Ovary (tissue), 3 donors: ENCODE measurements around the gene NFASC.
A peak's percentile ranks its signal among the peaks of the same experiment; 100 is the strongest.

ENCODE experiments used
- EP300 ChIP-seq: sonication (generic); formaldehyde crosslinking; IDR thresholded peaks from one replicate; pipeline ENCODE4 v1.6.1; 2017; ENCODE audit warnings: antibody characterized with exemption
- POLR2A ChIP-seq: fragments of 450-650 bp; IDR thresholded peaks from one replicate; pipeline ENCODE4 v1.6.1; 2017; ENCODE audit warnings: antibody characterized with exemption, mild to moderate bottlenecking, moderate library complexity
- TF ChIP-seq, protein P1 (sequence below), 3 donors: fragments of 450-650 bp in 2 of 3; fragments of 200-600 bp in 1 of 3; IDR thresholded peaks; one replicate each; pipeline versions ENCODE4 v1.5.1 to v1.8.0; 2016 to 2022; ENCODE audit warnings: antibody characterized with exemption in 3 of 3, mild to moderate bottlenecking in 1 of 3
- donor health status: DM: no; HTN: no; CAD: no.

DNA sequence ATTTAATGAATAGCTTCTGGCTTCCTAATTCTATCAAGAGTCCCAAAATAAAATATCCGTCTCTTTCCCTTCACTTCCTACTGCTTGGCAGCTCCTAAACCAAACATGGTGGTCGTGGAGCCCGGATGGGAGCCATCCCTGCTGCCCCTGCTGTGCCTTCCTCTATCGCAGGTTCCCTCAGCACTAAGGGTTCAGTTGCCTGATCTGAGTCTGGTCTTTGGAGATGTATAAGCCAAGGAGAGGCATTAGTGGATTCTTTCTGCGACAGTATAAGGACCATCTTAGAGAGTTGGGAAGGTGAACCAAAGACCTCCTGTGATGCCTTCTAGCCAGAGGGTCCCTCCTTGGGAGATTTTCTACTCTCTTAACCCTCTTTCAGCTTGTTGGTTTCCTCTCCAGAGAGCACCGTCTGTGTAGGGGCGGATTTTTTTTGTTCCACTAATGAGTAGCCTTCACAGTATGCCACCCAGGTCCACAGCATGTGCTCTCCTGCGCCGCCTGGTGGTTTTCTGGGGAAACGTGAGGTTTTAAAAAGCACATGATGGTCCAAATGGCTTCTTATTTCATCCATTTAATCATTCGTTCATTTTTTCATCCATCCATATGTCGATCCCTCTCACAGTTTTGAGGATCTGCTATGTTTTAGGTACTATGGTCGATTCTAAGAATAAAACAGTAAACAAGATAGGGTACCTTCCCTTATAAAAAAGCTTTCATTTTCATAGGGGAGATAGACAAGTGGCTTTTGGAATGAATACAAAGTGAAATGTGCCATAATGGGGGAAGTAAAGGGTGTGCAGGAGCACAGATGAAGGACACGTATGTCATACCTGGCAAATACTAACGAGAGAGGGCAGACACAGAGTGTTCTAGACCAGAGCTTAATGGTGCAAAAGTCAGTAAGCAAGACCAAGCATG is 71.0 kb downstream of the NFASC start:
- TF ChIP-seq, protein P1, sequence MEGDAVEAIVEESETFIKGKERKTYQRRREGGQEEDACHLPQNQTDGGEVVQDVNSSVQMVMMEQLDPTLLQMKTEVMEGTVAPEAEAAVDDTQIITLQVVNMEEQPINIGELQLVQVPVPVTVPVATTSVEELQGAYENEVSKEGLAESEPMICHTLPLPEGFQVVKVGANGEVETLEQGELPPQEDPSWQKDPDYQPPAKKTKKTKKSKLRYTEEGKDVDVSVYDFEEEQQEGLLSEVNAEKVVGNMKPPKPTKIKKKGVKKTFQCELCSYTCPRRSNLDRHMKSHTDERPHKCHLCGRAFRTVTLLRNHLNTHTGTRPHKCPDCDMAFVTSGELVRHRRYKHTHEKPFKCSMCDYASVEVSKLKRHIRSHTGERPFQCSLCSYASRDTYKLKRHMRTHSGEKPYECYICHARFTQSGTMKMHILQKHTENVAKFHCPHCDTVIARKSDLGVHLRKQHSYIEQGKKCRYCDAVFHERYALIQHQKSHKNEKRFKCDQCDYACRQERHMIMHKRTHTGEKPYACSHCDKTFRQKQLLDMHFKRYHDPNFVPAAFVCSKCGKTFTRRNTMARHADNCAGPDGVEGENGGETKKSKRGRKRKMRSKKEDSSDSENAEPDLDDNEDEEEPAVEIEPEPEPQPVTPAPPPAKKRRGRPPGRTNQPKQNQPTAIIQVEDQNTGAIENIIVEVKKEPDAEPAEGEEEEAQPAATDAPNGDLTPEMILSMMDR (IDR thresholded peaks at IDR 0.05), result peak; percentile 88 to 93 (median 93)
- no peak for TF ChIP-seq POLR2A
- TF ChIP-seq EP300, result no peak
